AG10803 (cell line): ENCODE data around the gene TMEM98.
"Not testable (repeated sequence)": the region's sequence is repeated elsewhere in the genome, so short reads cannot be mapped to it uniquely, and the experiment has no call there.

Experiments used
- DNase-seq: peaks from one replicate; pipeline ENCODE4 v3.0.0; 2010; ENCODE audit warnings: low read depth
- H3K4me3 ChIP-seq: 2 replicates; pipeline ENCODE4 v1.5.1; 2011; ENCODE audit warnings: mild to moderate bottlenecking, low read length, control low read depth
- TF ChIP-seq, protein P1 (sequence below): conservative IDR thresholded peaks from 2 replicates; pipeline ENCODE4 v1.5.1; 2011; ENCODE audit warnings: mild to moderate bottlenecking, low read length, control low read depth, inconsistent platforms

Gene TMEM98

DNA sequence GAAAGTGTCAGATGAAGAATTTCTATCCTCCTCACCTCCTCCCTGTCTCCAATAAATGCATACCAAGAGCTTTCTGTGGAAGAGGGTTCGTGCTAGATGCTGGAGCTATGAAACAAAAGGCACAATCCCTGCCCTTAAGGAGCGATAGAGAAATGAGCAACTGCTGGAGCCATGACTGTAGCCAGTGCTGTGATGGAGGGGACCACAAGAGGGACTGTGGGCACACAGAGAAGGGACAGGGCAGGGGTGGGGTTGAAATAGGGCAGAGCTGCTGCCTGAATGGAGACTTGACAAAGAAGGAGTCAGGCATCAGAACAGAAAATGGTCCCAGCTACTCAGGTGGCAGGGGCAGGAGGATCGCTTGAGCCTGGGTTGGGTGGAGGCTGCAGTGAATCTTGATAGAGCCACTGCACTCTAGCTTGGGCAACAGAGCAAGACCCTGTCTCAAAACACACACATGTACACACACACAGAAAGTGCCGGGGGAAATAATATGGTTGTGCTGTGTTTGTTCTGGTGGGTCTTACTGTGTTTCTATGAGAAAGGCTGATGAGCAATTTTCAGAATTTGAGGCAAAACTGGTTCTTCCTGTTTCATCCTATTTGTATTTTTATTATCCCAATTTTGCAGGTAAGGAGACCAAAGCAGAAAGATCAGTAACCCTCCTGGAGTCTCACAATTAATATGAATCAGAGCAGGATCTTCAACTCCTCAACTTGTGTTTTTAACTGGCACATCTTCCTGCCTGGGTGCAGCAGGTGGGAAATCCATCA, 16.5 kb downstream of the TMEM98 start:
- TF ChIP-seq, protein P1, sequence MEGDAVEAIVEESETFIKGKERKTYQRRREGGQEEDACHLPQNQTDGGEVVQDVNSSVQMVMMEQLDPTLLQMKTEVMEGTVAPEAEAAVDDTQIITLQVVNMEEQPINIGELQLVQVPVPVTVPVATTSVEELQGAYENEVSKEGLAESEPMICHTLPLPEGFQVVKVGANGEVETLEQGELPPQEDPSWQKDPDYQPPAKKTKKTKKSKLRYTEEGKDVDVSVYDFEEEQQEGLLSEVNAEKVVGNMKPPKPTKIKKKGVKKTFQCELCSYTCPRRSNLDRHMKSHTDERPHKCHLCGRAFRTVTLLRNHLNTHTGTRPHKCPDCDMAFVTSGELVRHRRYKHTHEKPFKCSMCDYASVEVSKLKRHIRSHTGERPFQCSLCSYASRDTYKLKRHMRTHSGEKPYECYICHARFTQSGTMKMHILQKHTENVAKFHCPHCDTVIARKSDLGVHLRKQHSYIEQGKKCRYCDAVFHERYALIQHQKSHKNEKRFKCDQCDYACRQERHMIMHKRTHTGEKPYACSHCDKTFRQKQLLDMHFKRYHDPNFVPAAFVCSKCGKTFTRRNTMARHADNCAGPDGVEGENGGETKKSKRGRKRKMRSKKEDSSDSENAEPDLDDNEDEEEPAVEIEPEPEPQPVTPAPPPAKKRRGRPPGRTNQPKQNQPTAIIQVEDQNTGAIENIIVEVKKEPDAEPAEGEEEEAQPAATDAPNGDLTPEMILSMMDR = peak; percentile 24
- H3K4me3 ChIP-seq = 0 out of 2 replicates have a peak overlapping the region, but pooled peaks have one; percentile 5
- DNase-seq = no peak

DNA sequence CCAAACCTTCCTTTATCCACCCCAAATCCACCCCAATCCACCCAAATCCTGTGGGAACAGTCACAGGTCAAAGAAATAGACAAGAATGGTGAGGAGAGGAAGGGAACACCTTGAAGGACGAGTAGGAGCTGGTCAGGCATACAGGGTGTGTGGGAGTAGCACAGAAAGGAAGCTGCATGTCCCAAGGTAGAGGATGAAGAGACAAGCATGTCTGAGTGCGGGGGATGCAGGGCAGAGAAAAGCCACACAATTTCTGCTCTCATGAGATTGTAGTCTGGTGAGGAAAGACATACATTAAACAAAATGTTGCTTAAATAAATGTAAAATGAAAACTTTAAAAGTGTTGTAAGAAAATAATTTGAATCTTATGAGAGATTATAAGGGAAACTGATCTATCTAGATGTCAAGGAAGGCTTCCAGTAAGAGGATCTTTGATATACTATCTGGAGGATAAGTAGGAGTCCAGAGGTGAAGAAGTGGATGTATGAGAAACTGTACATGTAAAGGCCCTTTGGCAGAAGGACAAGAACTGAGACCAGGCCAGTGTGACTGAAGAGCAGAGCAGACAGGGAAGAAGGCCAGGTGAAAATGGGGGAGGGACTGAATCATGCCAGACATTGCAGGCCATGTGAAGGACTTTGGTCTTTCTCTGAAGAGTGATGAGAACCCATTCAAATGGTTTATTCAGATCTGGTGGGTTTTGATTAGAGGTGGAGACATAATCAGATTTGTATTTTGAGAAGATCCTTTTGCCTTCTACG, 18.6 kb downstream of the TMEM98 start:
- DNase-seq = no peak
- TF ChIP-seq, protein P1 = no peak
- no peak overlapping the region for H3K4me3 ChIP-seq

DNA sequence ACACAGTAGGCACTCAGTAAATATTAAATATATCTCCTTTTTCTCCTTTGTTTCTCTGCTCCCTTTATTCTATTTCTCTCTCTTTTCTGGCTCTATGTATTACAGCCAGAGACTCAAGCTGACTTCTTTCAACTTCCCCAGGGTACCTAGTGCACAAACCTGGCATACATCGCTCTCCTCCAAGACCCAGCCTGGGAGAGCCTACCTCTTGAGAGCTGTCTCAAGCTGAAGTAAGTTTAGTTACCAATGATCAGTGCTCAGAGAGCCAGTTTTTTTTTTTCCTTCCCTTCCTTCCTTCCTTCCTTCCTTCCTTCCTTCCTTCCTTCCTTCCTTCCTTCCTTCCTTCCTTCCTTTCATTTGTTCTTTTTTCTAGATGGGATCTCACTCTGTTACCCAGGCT, 19.8 kb downstream of the TMEM98 start:
- TF ChIP-seq, protein P1 = no peak
- H3K4me3 ChIP-seq = no peak overlapping the region
- DNase-seq = no peak

DNA sequence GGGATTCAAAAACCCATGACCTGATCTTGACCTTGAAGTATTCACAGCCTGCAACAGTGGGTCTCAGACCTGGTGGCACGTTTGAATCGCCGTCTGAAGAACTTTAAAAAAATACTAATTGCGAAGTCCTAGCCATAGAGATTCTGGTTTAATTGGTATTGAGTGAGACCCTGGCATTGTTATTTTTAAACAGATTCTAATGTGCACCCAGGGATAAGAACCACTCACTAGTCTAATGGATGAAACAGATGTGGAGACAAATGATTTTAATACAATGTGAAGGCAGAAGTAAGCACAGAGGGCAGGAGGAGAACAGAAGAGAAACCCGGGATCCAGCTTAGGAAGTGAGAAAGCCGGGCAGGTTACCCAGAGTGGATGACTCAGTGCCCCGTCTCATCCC, 21.2 kb downstream of the TMEM98 start:
- TF ChIP-seq, protein P1 = no peak
- H3K4me3 ChIP-seq = no peak overlapping the region
- no peak for DNase-seq

DNA sequence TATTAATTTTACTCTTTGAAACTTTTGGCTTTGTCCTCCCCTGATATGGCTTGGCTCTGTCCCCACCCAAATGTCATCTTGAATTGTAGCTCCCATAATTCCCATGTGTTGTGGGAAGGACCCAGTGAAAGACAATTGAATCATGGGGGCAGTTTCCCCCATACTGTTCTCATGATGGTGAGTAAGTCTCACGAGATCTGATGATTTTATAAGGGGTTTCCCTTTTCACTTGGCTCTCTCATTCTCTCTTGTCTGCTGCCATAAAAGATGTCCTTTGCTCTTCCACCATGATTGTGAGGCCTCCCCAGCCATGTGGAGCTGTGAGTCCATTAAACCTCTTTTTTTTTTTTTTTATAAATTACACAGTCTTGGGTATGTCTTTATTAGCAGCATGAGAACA, 24.5 kb downstream of the TMEM98 start:
- not testable (repeated sequence) for H3K4me3 ChIP-seq, DNase-seq

DNA sequence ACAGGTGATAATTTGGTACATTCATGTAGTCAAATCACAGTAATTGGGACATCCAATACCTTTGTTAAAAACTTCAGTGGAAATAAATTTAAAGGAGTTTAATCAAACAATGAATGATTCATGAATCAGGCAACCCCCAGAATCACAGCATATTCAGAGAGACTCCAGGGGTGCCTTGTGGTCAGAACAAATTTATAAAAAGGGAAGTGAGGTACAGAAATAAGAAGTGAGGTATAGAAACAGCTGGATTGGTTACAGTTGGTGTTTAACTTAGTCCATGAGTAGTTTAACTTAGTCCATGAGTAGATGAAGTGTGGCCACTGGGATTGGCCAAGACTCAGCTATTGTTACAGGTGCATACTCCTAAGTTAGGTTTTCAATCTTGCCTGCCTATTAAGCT, 25.1 kb downstream of the TMEM98 start:
- TF ChIP-seq, protein P1 = no peak
- no peak overlapping the region for H3K4me3 ChIP-seq
- DNase-seq = no peak

DNA sequence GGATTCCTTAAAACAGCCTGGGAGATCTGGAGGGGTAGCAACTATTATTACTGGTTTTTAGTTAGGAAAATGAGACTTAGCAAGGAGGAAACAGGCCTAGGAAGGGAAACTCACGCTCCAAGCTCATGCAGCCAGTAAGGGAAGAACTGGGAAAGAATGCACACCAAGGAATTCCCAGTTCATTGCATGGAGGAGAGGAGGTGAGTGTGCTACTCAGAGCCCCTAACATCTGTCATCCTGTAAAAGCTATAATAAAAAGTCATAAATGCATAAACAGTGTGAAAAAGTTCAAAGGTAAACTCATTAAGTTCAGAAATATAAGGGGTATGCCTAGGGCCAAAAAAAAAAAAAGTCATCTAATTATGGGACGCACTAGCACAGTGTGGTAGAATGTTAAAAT, 25.9 kb downstream of the TMEM98 start:
- no peak overlapping the region for H3K4me3 ChIP-seq
- DNase-seq = no peak
- TF ChIP-seq, protein P1 = no peak
